ENCODE results near the gene PRSS21.

GRCh38 chr16:2834968-2835367, 17.9 kb downstream of the PRSS21 start:
- TF ChIP-seq CTCF (IDR thresholded peaks at IDR 0.05) (no peak), POLR2AphosphoS5 (IDR thresholded peaks at IDR 0.05) (no peak), EP300 (IDR thresholded peaks at IDR 0.05) (no peak), POLR2A (IDR thresholded peaks at IDR 0.05) (no peak)

Measured in sigmoid colon (tissue), 4 donors.